ENCODE results near the gene LPCAT3. TPM values are rescaled to one million over a fixed set of nuclear protein-coding genes. Genes with fewer than 3 reads are reported as not detected.

LPCAT3 gene
- total and polyA plus RNA-seq, 2 of the 13 experiments (the other 11 are each of a cell fraction or from before 2014, with no cell fraction given) = 44.5 to 64.3 TPM

GRCh38 chr12:6952121-6952862, 66.0 kb downstream of the LPCAT3 start:
- intact Hi-C loops (cut with micrococcal nuclease; ENCODE audit: unreplicated experiment) (no loop called here), in situ Hi-C loops (cut with HindIII; ENCODE audit: extremely low pct_ligation_motif_present, low pct_unique_long_range_greater_than_20kb) (no loop called here)
- H3K4me2 ChIP-seq (ENCODE audit: low read depth, low read length) = no peak overlapping the region
- H3K27ac ChIP-seq (ENCODE audit: extremely low read length, insufficient read depth, low read length) = no peak overlapping the region
- H3K27me3 ChIP-seq (ENCODE audit: control insufficient read depth in 1 of 2, insufficient read depth in 2 of 2, low read length in 2 of 2) = no peaks in the 10 kb centered on the region
- CTCF ChIA-PET (ENCODE audit: low intra/inter-chr PET ratio, low total read pairs) = no interaction called here
- FAIRE-seq (no peak), ATAC-seq (no peak), DNase-seq (ENCODE audit: low spot score) (no peak)
- no peak overlapping the region for H3K4me3 ChIP-seq (replicated peaks in 1 of 3; ENCODE audit: insufficient read depth in 1 of 3, low read depth in 2 of 3, low read length in 3 of 3)
- POLR2A ChIA-PET = no interaction called here
- H3K36me3 ChIP-seq (replicated peaks in 1 of 2; ENCODE audit: control insufficient read depth in 1 of 2, insufficient read depth in 2 of 2, low read length in 2 of 2) = no peaks in the 10 kb centered on the region; a peak in 1 of 5 replicates
- no peaks in the 10 kb centered on the region for H4K20me1 ChIP-seq (ENCODE audit: insufficient read depth, low read length)
- H3K4me1 ChIP-seq (ENCODE audit: insufficient read depth, low read length) = peaks cover 10% of the 10 kb centered on the region
- BruUV-seq (replicated peaks) = no TSS peak
- H2AFZ ChIP-seq (ENCODE audit: low read length) = no peak overlapping the region
- no peaks in the 10 kb centered on the region for H3K9me3 ChIP-seq (ENCODE audit: low read length)
- no peak overlapping the region for H3K9ac ChIP-seq (ENCODE audit: insufficient read depth, low read depth, low read length)
- WGBS (ENCODE audit: low lambda C conversion rate) = 82% methylated on average over 10 of the region's 22 CpGs
- H3K79me2 ChIP-seq (ENCODE audit: insufficient read depth, low read length) = no peaks in the 10 kb centered on the region
- no peak for TF ChIP-seq HOXA9 (CRISPR knock-in tag; IDR thresholded peaks at IDR 0.05; ENCODE audit: borderline replicate concordance)
- no peak for TF ChIP-seq ARID4A (CRISPR knock-in tag; IDR thresholded peaks at IDR 0.05; ENCODE audit: borderline replicate concordance)
- no peak for TF ChIP-seq ESRRA (CRISPR knock-in tag; IDR thresholded peaks at IDR 0.05; ENCODE audit: low read depth)
- TF ChIP-seq ARID3A (IDR thresholded peaks at IDR 0.05; ENCODE audit: low read depth, low read length) = no peak
- TF ChIP-seq ZNF558 (CRISPR knock-in tag; IDR thresholded peaks at IDR 0.05; ENCODE audit: borderline replicate concordance) = no peak
- TF ChIP-seq MIXL1 (CRISPR knock-in tag; IDR thresholded peaks at IDR 0.05) = no peak
- TF ChIP-seq ATAD3A (CRISPR knock-in tag; IDR thresholded peaks at IDR 0.05) = no peak
- TF ChIP-seq NBN (conservative IDR thresholded peaks at IDR 0.05) = no peak
- no peak for TF ChIP-seq ASH2L (IDR thresholded peaks at IDR 0.05; ENCODE audit: insufficient read length, low read depth, low read length)
- TF ChIP-seq ZNF264 (CRISPR knock-in tag; IDR thresholded peaks at IDR 0.05) = no peak
- no peak for TF ChIP-seq TRAFD1 (CRISPR knock-in tag; IDR thresholded peaks at IDR 0.05; ENCODE audit: borderline replicate concordance)
- TF ChIP-seq MXD1 (CRISPR knock-in tag; IDR thresholded peaks at IDR 0.05) = no peak
- no peak for TF ChIP-seq ZBTB38 (CRISPR knock-in tag; IDR thresholded peaks at IDR 0.05)
- TF ChIP-seq ZNF549 (CRISPR knock-in tag; IDR thresholded peaks at IDR 0.05) = no peak
- TF ChIP-seq RFXANK (CRISPR knock-in tag; IDR thresholded peaks at IDR 0.05) = no peak
- no peak for TF ChIP-seq MATR3 (CRISPR knock-in tag; IDR thresholded peaks at IDR 0.05)
- TF ChIP-seq NR0B2 (CRISPR knock-in tag; IDR thresholded peaks at IDR 0.05) = no peak

Measured in HepG2 (cell line).